Subcutaneous adipose tissue (tissue), 4 donors: ENCODE measurements around the gene GPR137B. TPM values are rescaled to one million over a fixed set of nuclear protein-coding genes. Genes with fewer than 3 reads are reported as not detected.

Experiments used
- CTCF ChIP-seq: fragments of 450-650 bp; IDR thresholded peaks from one replicate; pipeline ENCODE4 v1.5.1; 2016; ENCODE audit warnings: low read depth, mild to moderate bottlenecking, control low read depth, antibody characterized with exemption, moderate library complexity
- total RNA-seq, 4 donors: library from RNA; depleted of rRNA; stranded (reverse); fragments of >200 nt; gene quantifications; one replicate each; pipeline ENCODE4 v1.1.0, GENCODE V29; 2016

Gene GPR137B
- total RNA-seq, 4 donors from 2014 or later: 6.6 to 68.7 (median 24.6) TPM

GRCh38 chr1:236159704-236160539 is 17.6 kb downstream of the GPR137B start:
- TF ChIP-seq CTCF: no peak

- no peak for TF ChIP-seq CTCF
These were observed 18.3 kb downstream of the GPR137B start for GRCh38 chr1:236160540-236161127.

- TF ChIP-seq CTCF: no peak
These were observed 18.9 kb downstream of the GPR137B start for GRCh38 chr1:236161230-236161629.

- TF ChIP-seq CTCF: no peak
These were observed 21.3 kb downstream of the GPR137B start for GRCh38 chr1:236163463-236164153.

GRCh38 chr1:236164273-236164672 is 21.9 kb downstream of the GPR137B start:
- no peak for TF ChIP-seq CTCF

GRCh38 chr1:236165238-236165981 is 23.1 kb downstream of the GPR137B start:
- no peak for TF ChIP-seq CTCF
